NOMO-1 treated with DMSO at 0.1 percent for 48 hours (cell line): ENCODE data around the gene IREB2.
A peak's percentile ranks its signal among the peaks of the same experiment; 100 is the strongest.

Experiments
- DNase-seq: peaks from one replicate; lab custom pipeline; 2025; ENCODE audit not compliant: unreplicated experiment; lab: John Stamatoyannopoulos, UW

The IREB2 gene

GRCh38 chr15:78540141-78540870 lies 102.3 kb downstream of the IREB2 start, which contains the start of gene PSMA4:
Gene PSMA4 (plus strand): TSS chr15:78540444. CDS start chr15:78541928, 1,484 bp downstream.
- peak; percentile 80 for DNase-seq

GRCh38 chr15:78540871-78541743 lies 103.1 kb downstream of the IREB2 start:
- peak; percentile 81 for DNase-seq

DNA sequence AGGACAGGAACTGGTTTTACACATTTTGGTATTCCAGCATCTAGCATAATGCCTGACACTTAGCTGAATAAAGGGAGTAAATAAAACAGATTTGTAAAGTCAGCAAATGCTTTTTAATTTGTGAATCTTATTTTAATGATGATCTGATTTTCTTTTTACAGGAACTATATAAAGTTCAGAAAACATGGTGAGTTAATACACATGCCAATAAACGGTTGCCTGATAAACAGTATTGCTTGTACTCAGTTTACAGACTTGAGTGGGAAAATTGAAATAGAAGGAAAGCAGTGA lies 103.7 kb downstream of the IREB2 start:
- no peak for DNase-seq

DNA sequence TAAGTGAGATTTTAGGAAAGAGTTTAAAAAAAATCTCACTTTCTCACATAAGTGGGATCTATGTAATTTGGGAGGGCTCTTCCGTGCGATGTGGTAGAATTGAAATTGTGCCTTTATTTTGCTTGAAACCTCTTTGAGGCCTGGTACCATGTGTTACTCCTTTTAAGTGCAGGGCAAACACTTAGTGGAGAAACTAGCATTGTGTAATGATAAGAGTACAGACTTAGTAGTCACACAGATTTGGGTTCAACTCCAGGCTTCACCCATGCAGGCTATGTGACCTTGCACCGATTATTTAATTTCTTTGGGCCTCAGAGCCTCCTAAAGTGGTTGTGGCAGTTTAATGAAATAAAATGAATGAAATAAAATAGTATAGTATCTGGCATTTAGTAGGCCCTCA lies 104.6 kb downstream of the IREB2 start:
- no peak for DNase-seq

- no peak for DNase-seq
These were observed 112.2 kb downstream of the IREB2 start for GRCh38 chr15:78550194-78550593.

GRCh38 chr15:78550815-78551214 lies 112.8 kb downstream of the IREB2 start:
- DNase-seq, result no peak
